OCI-LY3 (cell line): ENCODE data around the gene GGCX.
"Not testable (repeated sequence)": the region's sequence is repeated elsewhere in the genome, so short reads cannot be mapped to it uniquely, and the experiment has no call there.

Experiments used
- EZH2phosphoT487 ChIP-seq: fragments of 200-600 bp; shearing (Covaris generic); IDR thresholded peaks from 2 replicates; pipeline ENCODE4 v1.6.1; 2018; ENCODE audit warnings: antibody characterized with exemption, mixed run types, low read depth
- TF ChIP-seq, protein P1 (sequence below): fragments of 200-600, 300-600 bp; sonication (generic); IDR thresholded peaks from 2 replicates; pipeline ENCODE4 v1.5.1; 2014; ENCODE audit warnings: antibody characterized with exemption, low read length, low read depth

DNA sequence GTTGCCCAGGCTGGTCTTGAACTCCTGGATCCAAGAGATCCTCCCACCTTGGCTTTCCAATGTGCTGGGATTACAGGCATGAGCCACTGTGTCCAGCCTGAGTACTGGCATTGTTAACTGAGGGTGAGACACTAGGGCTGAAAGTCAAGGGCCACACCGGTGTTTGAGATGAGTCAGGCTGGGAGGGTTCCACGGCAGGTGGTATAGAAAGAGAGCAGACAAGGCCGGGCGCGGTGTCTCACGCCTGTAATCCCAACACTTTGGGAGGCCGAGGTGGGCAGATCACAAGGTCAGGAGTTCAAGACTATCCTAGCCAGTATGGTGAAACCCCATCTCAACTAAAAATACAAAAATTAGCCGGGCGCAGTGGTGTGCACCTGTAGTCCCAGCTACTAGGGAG lies 31.0 kb upstream of the GGCX start:
- TF ChIP-seq, protein P1, sequence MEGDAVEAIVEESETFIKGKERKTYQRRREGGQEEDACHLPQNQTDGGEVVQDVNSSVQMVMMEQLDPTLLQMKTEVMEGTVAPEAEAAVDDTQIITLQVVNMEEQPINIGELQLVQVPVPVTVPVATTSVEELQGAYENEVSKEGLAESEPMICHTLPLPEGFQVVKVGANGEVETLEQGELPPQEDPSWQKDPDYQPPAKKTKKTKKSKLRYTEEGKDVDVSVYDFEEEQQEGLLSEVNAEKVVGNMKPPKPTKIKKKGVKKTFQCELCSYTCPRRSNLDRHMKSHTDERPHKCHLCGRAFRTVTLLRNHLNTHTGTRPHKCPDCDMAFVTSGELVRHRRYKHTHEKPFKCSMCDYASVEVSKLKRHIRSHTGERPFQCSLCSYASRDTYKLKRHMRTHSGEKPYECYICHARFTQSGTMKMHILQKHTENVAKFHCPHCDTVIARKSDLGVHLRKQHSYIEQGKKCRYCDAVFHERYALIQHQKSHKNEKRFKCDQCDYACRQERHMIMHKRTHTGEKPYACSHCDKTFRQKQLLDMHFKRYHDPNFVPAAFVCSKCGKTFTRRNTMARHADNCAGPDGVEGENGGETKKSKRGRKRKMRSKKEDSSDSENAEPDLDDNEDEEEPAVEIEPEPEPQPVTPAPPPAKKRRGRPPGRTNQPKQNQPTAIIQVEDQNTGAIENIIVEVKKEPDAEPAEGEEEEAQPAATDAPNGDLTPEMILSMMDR = not testable (repeated sequence)
- not testable (repeated sequence) for TF ChIP-seq EZH2phosphoT487
